SK-N-SH (cell line): Measurements from ENCODE around the gene KCTD15. TPM values are rescaled to one million over a fixed set of nuclear protein-coding genes. Genes with fewer than 3 reads are reported as not detected.

Source experiments
- CTCF ChIA-PET: fragments of 300-600, 350-600 bp; formaldehyde crosslinking; extraction: SDS; loops from one replicate; lab custom pipeline; 2021; lab: Yijun Ruan, JAX
- POLR2A ChIA-PET: fragments of 350-600 bp; sonication (Branson Sonifier 250); formaldehyde crosslinking; extraction: SDS; loops from one replicate; lab custom pipeline; 2020; ENCODE audit warnings: antibody characterized with exemption, inconsistent platforms; lab: Yijun Ruan, JAX
- DNase-seq: peaks from one replicate; pipeline ENCODE4 v3.0.0; 2012
- H2AFZ ChIP-seq: fragments of 200-600 bp; sonication (generic); 2 replicates; pipeline ENCODE4 v1.8.1; 2016; ENCODE audit warnings: antibody characterized with exemption, mild to moderate bottlenecking, low read depth
- H3F3A ChIP-seq: fragments of 200-600 bp; sonication (generic); replicated peaks from 2 replicates; pipeline ENCODE3; 2016; ENCODE audit warnings: antibody characterized with exemption, mild to moderate bottlenecking; ENCODE audit not compliant: insufficient read depth
- H3K27ac ChIP-seq, 2 experiments: fragments of 200-500 bp in 1 of 2; fragments of 200-600 bp in 1 of 2; sonication (Bioruptor generic) in 1 of 2; sonication (generic), shearing (Covaris generic) in 1 of 2; 2 replicates each; pipeline versions ENCODE4 v1.5.1 to v1.6.1; 2014 to 2016; ENCODE audit warnings: low read depth in 2 of 2, inconsistent platforms in 1 of 2, low read length in 1 of 2, mild to moderate bottlenecking in 1 of 2, mixed read lengths in 1 of 2
- H3K27me3 ChIP-seq: fragments of 200-600 bp; sonication (generic), shearing (Covaris generic); 2 replicates; pipeline ENCODE4 v1.6.1; 2016; ENCODE audit warnings: mixed run types; ENCODE audit not compliant: insufficient read depth
- H3K36me3 ChIP-seq, 2 experiments: fragments of 200-500 bp in 1 of 2; fragments of 200-600 bp in 1 of 2; sonication (Bioruptor generic) in 1 of 2; sonication (generic) in 1 of 2; replicated peaks in 1 of 2; 2 replicates each; pipeline versions ENCODE3 to v1.5.1; 2014 to 2016; ENCODE audit warnings: low read length in 1 of 2, mild to moderate bottlenecking in 1 of 2; ENCODE audit not compliant: insufficient read depth in 2 of 2, control insufficient read depth in 1 of 2
- H3K4me1 ChIP-seq, 2 experiments: fragments of 200-500 bp in 1 of 2; fragments of 200-600 bp in 1 of 2; sonication (Bioruptor generic) in 1 of 2; sonication (generic), shearing (Covaris generic) in 1 of 2; 2 replicates each; pipeline versions ENCODE4 v1.5.1 to v1.6.1; 2014 to 2016; ENCODE audit warnings: low read depth in 1 of 2, low read length in 1 of 2, mixed run types in 1 of 2; ENCODE audit not compliant: insufficient read depth in 2 of 2, control insufficient read depth in 1 of 2
- H3K4me2 ChIP-seq: fragments of 200-600 bp; sonication (generic), shearing (Covaris generic); 2 replicates; pipeline ENCODE4 v1.6.1; 2017; ENCODE audit warnings: mixed run types
- H3K4me3 ChIP-seq, 2 experiments: fragments of 200-500 bp in 1 of 2; fragments of 200-600 bp in 1 of 2; sonication (Bioruptor generic) in 1 of 2; sonication (generic), shearing (Covaris generic) in 1 of 2; 2 replicates each; pipeline versions ENCODE4 v1.5.1 to v1.8.1; 2014 to 2016; ENCODE audit warnings: low read depth in 2 of 2, inconsistent platforms in 1 of 2, low read length in 1 of 2, mild to moderate bottlenecking in 1 of 2, mixed read lengths in 1 of 2, moderate library complexity in 1 of 2
- H3K79me2 ChIP-seq: fragments of 200-600 bp; sonication (generic); 2 replicates; pipeline ENCODE4 v1.8.1; 2017; ENCODE audit warnings: mild to moderate bottlenecking; ENCODE audit not compliant: insufficient read depth
- H3K9ac ChIP-seq: fragments of 200-600 bp; sonication (generic); 2 replicates; pipeline ENCODE4 v1.6.1; 2017; ENCODE audit warnings: mixed run types
- H3K9me2 ChIP-seq: fragments of 200-600 bp; sonication (generic); 2 replicates; pipeline ENCODE4 v1.6.1; 2017; ENCODE audit warnings: mixed run types
- H3K9me3 ChIP-seq: fragments of 200-600 bp; sonication (generic); 2 replicates; pipeline ENCODE4 v1.6.1; 2017; ENCODE audit warnings: mixed run types, mild to moderate bottlenecking, moderate library complexity
- H4K20me1 ChIP-seq: fragments of 200-600 bp; sonication (generic); 2 replicates; pipeline ENCODE4 v1.6.1; 2017; ENCODE audit warnings: mild to moderate bottlenecking, mixed run types; ENCODE audit not compliant: insufficient read depth
- CHD2 ChIP-seq: fragments of 150-350 bp; IDR thresholded peaks from 2 replicates; pipeline ENCODE4 v1.6.1; 2018; ENCODE audit warnings: low read length; ENCODE audit not compliant: partially characterized antibody
- EP300 ChIP-seq, 2 experiments: IDR thresholded peaks; 2 replicates each; pipeline versions ENCODE4 v1.4.0 to v1.6.1; 2012; ENCODE audit warnings: borderline replicate concordance in 1 of 2, low read depth in 1 of 2, low read length in 1 of 2
- EZH2phosphoT487 ChIP-seq: fragments of 200-600 bp; sonication (generic); IDR thresholded peaks from 2 replicates; pipeline ENCODE4 v1.6.1; 2017; ENCODE audit warnings: low read depth, mixed run types, mild to moderate bottlenecking, antibody characterized with exemption, moderate library complexity, borderline replicate concordance
- FOSL2 ChIP-seq: IDR thresholded peaks from 2 replicates; pipeline ENCODE4 v1.4.0; 2012; ENCODE audit warnings: low read depth, mild to moderate bottlenecking, moderate library complexity, borderline replicate concordance
- FOXJ3 ChIP-seq: sonication (generic); formaldehyde crosslinking; IDR thresholded peaks from 2 replicates; pipeline ENCODE4 v1.5.1; 2020; ENCODE audit warnings: mild to moderate bottlenecking, missing genetic modification reagents
- FOXM1 ChIP-seq: IDR thresholded peaks from 2 replicates; pipeline ENCODE4 v1.4.0; 2012; ENCODE audit warnings: low read depth, mild to moderate bottlenecking
- MAX ChIP-seq: IDR thresholded peaks from 2 replicates; pipeline ENCODE4 v1.4.0; 2012; ENCODE audit warnings: low read depth
- MEF2A ChIP-seq: IDR thresholded peaks from 2 replicates; pipeline ENCODE4 v1.4.0; 2012; ENCODE audit warnings: low read depth, borderline replicate concordance
- MXI1 ChIP-seq: IDR thresholded peaks from 2 replicates; pipeline ENCODE4 v1.6.1; 2012; ENCODE audit warnings: mild to moderate bottlenecking, low read depth, low read length, improper control_type of control experiment
- NFIC ChIP-seq: IDR thresholded peaks from 2 replicates; pipeline ENCODE4 v1.4.0; 2012; ENCODE audit warnings: borderline replicate concordance
- NRF1 ChIP-seq: IDR thresholded peaks from 2 replicates; pipeline ENCODE4 v1.6.1; 2012; ENCODE audit warnings: low read depth, mild to moderate bottlenecking, low read length
- PBX3 ChIP-seq: IDR thresholded peaks from 2 replicates; pipeline ENCODE4; 2012
- POLR2AphosphoS5 ChIP-seq: IDR thresholded peaks from 2 replicates; pipeline ENCODE4 v1.6.1; 2012; ENCODE audit warnings: low read depth, low read length
- RCOR1 ChIP-seq: fragments of 150-350 bp; IDR thresholded peaks from 2 replicates; pipeline ENCODE4 v1.6.1; 2017; ENCODE audit warnings: antibody characterized with exemption, low read length
- RFX5 ChIP-seq: IDR thresholded peaks from 2 replicates; pipeline ENCODE4 v1.6.1; 2012; ENCODE audit warnings: mild to moderate bottlenecking, improper control_type of control experiment, low read length
- RXRA ChIP-seq: IDR thresholded peaks from 2 replicates; pipeline ENCODE4 v1.4.0; 2012; ENCODE audit warnings: low read depth, mild to moderate bottlenecking, borderline replicate concordance
- SIN3A ChIP-seq: IDR thresholded peaks from 2 replicates; pipeline ENCODE4 v1.6.1; 2012; ENCODE audit warnings: low read depth, mild to moderate bottlenecking, low read length, moderate library complexity, borderline replicate concordance
- SMC3 ChIP-seq: IDR thresholded peaks from 2 replicates; pipeline ENCODE4 v1.6.1; 2012; ENCODE audit warnings: low read depth, low read length, improper control_type of control experiment
- TAF1 ChIP-seq: IDR thresholded peaks from 2 replicates; pipeline ENCODE4 v1.6.1; 2012; ENCODE audit warnings: low read depth, mild to moderate bottlenecking, low read length, moderate library complexity, borderline replicate concordance
- TEAD4 ChIP-seq: IDR thresholded peaks from 2 replicates; pipeline ENCODE4 v1.4.0; 2012; ENCODE audit warnings: mild to moderate bottlenecking, borderline replicate concordance; ENCODE audit not compliant: insufficient read depth
- YY1 ChIP-seq: IDR thresholded peaks from 2 replicates; pipeline ENCODE4 v1.4.0; 2012; ENCODE audit warnings: low read depth, mild to moderate bottlenecking
- ZBTB33 ChIP-seq: IDR thresholded peaks from 2 replicates; pipeline ENCODE4 v1.4.0; 2012; ENCODE audit warnings: low read depth, borderline replicate concordance
- WGBS: methylation state at CpG from one replicate; pipeline ENCODE4 v1.1.6; 2017; ENCODE audit warnings: low lambda C conversion rate; 5-methylcytosine and 5-hydroxymethylcytosine counted together
- polyA plus RNA-seq, 3 experiments: library from polyadenylated mRNA; depleted of rRNA; stranded (reverse); fragments of >200 nt; gene quantifications; 2 replicates each; pipeline ENCODE4 v1.2.3, GENCODE V29; 2012

KCTD15 gene
- polyA plus RNA-seq, 1 of the 3 experiments (the other 2 are of a cell fraction): 15.5 TPM

GRCh38 chr19:33748231-33748630 is 48.4 kb upstream of the KCTD15 start:
- 58% methylated on average over 3 of the region's 8 CpGs for WGBS
- CTCF ChIA-PET: interaction anchor here (1.0 to 1.7 kb wide), 7 partner anchors 12 to 445 kb away, joined by 3 to 5 read pairs (median 4); no protein-coding TSS in a partner anchor

GRCh38 chr19:33749016-33749415 is 47.7 kb upstream of the KCTD15 start:
- Histone ChIP-seq H3K4me1 (peaks cover 0 to 29% of the 10 kb centered on the region in 2 experiments; a peak in 1 of 4 replicates), H4K20me1 (no peaks in the 10 kb centered on the region), H3K4me3 (no peak overlapping the region), H2AFZ (no peak overlapping the region), H3K4me2 (no peak overlapping the region), H3K79me2 (no peaks in the 10 kb centered on the region), H3K9ac (no peak overlapping the region), H3K27me3 (no peaks in the 10 kb centered on the region), H3K36me3 (no peaks in the 10 kb centered on the region), H3K27ac (no peak overlapping the region), H3K9me2 (no peaks in the 10 kb centered on the region)
- no peak for DNase-seq
- TF ChIP-seq TAF1 (no peak), CHD2 (no peak), RCOR1 (no peak), RXRA (no peak), YY1 (no peak), MXI1 (no peak), PBX3 (no peak), FOXJ3 (CRISPR knock-in tag) (no peak), NRF1 (no peak), MEF2A (no peak), TEAD4 (no peak), ZBTB33 (no peak)
- TF ChIP-seq, all 33 proteins: peak for 0
- Histone ChIP-seq H3F3A (no peaks in the 10 kb centered on the region), H3K9me3 (no peaks in the 10 kb centered on the region)
- WGBS: 21% methylated on average over 3 of the region's 3 CpGs
- ChIA-PET POLR2A (interaction anchor here (0.9 kb wide), 1 partner anchor 28 kb away, joined by 3 read pairs; no protein-coding TSS in a partner anchor), CTCF (interaction anchor here (0.6 to 1.7 kb wide), 7 partner anchors 10 to 446 kb away, joined by 3 to 5 read pairs (median 4); no protein-coding TSS in a partner anchor)

More at GRCh38 chr19:33748231-33748630, 48.4 kb upstream of the KCTD15 start:
- no peaks in the 10 kb centered on the region for H3K27me3 ChIP-seq
- H3K4me1 ChIP-seq: peaks cover 0 to 29% of the 10 kb centered on the region in 2 experiments; a peak in 1 of 4 replicates
- H3K36me3 ChIP-seq: no peaks in the 10 kb centered on the region
- no peaks in the 10 kb centered on the region for H3F3A ChIP-seq
- H3K27ac ChIP-seq: no peak overlapping the region
- no peak overlapping the region for H2AFZ ChIP-seq
- POLR2A ChIA-PET: no interaction called here
- no peaks in the 10 kb centered on the region for H3K79me2 ChIP-seq
- no peaks in the 10 kb centered on the region for H3K9me2 ChIP-seq
- H3K9ac ChIP-seq: no peak overlapping the region
- no peak for DNase-seq
- no peak for TF ChIP-seq NFIC
- no peak for TF ChIP-seq FOSL2
- no peak for TF ChIP-seq EP300 (IDR thresholded peaks at IDR 0.05; ENCODE audit: borderline replicate concordance in 1 of 2, low read depth in 1 of 2, low read length in 1 of 2)
- TF ChIP-seq YY1: no peak
- TF ChIP-seq SIN3A: no peak
- no peak for TF ChIP-seq MAX
- TF ChIP-seq RFX5: no peak
- TF ChIP-seq MEF2A: no peak
- TF ChIP-seq EZH2phosphoT487: no peak
- no peak for TF ChIP-seq SMC3
- TF ChIP-seq FOXM1: no peak
- no peak for TF ChIP-seq POLR2AphosphoS5
- no peak overlapping the region for H3K4me3 ChIP-seq
- no peaks in the 10 kb centered on the region for H4K20me1 ChIP-seq
- H3K9me3 ChIP-seq: no peaks in the 10 kb centered on the region
- no peak overlapping the region for H3K4me2 ChIP-seq
